ENCODE data around the gene COQ8A.

DNA sequence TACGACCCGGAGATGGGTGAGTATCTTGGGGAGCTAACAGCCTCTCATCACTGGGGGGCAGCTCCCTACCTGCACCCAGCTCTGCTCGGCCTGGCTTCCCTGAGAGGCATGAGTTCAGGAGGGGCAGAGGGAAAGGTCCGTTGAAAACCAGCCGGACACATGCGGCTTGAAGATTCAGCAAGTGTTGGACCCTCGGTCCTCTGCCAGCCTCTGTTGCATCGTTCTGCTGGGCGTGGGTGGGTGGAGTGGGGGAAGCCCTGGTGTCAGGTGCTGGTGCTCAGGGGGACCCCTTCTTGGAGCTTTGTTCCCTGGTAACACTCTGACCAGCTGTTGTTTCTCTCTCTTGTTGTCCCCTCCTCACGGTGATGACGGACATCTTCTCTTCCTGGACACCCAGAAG, 48.7 kb upstream of the COQ8A start:
- no peak for TF ChIP-seq POLR2A (IDR thresholded peaks at IDR 0.05; ENCODE audit: low read length)
- TF ChIP-seq, protein P1, sequence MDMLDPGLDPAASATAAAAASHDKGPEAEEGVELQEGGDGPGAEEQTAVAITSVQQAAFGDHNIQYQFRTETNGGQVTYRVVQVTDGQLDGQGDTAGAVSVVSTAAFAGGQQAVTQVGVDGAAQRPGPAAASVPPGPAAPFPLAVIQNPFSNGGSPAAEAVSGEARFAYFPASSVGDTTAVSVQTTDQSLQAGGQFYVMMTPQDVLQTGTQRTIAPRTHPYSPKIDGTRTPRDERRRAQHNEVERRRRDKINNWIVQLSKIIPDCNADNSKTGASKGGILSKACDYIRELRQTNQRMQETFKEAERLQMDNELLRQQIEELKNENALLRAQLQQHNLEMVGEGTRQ (IDR thresholded peaks at IDR 0.05), result no peak
- TF ChIP-seq, protein P2, sequence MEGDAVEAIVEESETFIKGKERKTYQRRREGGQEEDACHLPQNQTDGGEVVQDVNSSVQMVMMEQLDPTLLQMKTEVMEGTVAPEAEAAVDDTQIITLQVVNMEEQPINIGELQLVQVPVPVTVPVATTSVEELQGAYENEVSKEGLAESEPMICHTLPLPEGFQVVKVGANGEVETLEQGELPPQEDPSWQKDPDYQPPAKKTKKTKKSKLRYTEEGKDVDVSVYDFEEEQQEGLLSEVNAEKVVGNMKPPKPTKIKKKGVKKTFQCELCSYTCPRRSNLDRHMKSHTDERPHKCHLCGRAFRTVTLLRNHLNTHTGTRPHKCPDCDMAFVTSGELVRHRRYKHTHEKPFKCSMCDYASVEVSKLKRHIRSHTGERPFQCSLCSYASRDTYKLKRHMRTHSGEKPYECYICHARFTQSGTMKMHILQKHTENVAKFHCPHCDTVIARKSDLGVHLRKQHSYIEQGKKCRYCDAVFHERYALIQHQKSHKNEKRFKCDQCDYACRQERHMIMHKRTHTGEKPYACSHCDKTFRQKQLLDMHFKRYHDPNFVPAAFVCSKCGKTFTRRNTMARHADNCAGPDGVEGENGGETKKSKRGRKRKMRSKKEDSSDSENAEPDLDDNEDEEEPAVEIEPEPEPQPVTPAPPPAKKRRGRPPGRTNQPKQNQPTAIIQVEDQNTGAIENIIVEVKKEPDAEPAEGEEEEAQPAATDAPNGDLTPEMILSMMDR (IDR thresholded peaks at IDR 0.05), result no peak
- TF ChIP-seq, protein P3, sequence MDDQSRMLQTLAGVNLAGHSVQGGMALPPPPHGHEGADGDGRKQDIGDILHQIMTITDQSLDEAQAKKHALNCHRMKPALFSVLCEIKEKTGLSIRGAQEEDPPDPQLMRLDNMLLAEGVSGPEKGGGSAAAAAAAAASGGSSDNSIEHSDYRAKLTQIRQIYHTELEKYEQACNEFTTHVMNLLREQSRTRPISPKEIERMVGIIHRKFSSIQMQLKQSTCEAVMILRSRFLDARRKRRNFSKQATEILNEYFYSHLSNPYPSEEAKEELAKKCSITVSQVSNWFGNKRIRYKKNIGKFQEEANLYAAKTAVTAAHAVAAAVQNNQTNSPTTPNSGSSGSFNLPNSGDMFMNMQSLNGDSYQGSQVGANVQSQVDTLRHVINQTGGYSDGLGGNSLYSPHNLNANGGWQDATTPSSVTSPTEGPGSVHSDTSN (IDR thresholded peaks at IDR 0.05), result no peak
- TF ChIP-seq, protein P4, sequence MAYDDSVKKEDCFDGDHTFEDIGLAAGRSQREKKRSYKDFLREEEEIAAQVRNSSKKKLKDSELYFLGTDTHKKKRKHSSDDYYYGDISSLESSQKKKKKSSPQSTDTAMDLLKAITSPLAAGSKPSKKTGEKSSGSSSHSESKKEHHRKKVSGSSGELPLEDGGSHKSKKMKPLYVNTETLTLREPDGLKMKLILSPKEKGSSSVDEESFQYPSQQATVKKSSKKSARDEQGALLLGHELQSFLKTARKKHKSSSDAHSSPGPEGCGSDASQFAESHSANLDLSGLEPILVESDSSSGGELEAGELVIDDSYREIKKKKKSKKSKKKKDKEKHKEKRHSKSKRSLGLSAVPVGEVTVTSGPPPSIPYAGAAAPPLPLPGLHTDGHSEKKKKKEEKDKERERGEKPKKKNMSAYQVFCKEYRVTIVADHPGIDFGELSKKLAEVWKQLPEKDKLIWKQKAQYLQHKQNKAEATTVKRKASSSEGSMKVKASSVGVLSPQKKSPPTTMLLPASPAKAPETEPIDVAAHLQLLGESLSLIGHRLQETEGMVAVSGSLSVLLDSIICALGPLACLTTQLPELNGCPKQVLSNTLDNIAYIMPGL (CRISPR knock-in tag; IDR thresholded peaks at IDR 0.05; ENCODE audit: borderline replicate concordance), result no peak
- no peak for TF ChIP-seq EP300 (IDR thresholded peaks at IDR 0.05)
- no peak for TF ChIP-seq ESRRA (IDR thresholded peaks at IDR 0.05; ENCODE audit: borderline replicate concordance, low read length)
- TF ChIP-seq, protein P5, sequence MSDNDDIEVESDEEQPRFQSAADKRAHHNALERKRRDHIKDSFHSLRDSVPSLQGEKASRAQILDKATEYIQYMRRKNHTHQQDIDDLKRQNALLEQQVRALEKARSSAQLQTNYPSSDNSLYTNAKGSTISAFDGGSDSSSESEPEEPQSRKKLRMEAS (IDR thresholded peaks at IDR 0.05), result no peak
- TF ChIP-seq KDM1A (IDR thresholded peaks at IDR 0.05; ENCODE audit: low read depth), result no peak
- no peak for TF ChIP-seq ZFP36 (IDR thresholded peaks at IDR 0.05; ENCODE audit: borderline replicate concordance, partially characterized antibody)
- TF ChIP-seq CEBPB (IDR thresholded peaks at IDR 0.05), result no peak

All from A549 (cell line).